A549 (cell line): ENCODE results near the gene EFCAB11. TPM values are rescaled to one million over a fixed set of nuclear protein-coding genes. Genes with fewer than 3 reads are reported as not detected.

ENCODE experiments used
- ATAC-seq, 2 experiments: fragments of 200-7000 bp in 1 of 2; fragments of >200 bp in 1 of 2; cut with Nextera tagmentation in 1 of 2; cut with Tn5 transposase in 1 of 2; 3 replicates each; pipeline versions ENCODE4 v1.8.0 to v1.9.1; 2018 to 2020; ENCODE audit warnings: mild to moderate bottlenecking in 1 of 2, moderate library complexity in 1 of 2
- CTCF ChIA-PET: fragments of 300-600 bp; sonication (Branson Sonifier 250); formaldehyde crosslinking; extraction: SDS; loops from one replicate; lab custom pipeline; 2021; ENCODE audit warnings: antibody characterized with exemption, inconsistent platforms; lab: Yijun Ruan, JAX
- POLR2A ChIA-PET: fragments of 350-600 bp; formaldehyde crosslinking; extraction: SDS; loops from one replicate; lab custom pipeline; 2021; ENCODE audit warnings: antibody characterized with exemption, inconsistent platforms; lab: Yijun Ruan, JAX
- DNase-seq, 2 experiments: peaks; one replicate each; pipeline versions ENCODE4 v3.0.0 to v3.0.0-alpha.2; 2011 to 2016; ENCODE audit warnings: low read depth in 1 of 2, low spot score in 1 of 2
- FAIRE-seq: peaks from 2 replicates; lab custom pipeline; 2011; peaks lifted over from hg19 to GRCh38; lab: Jason Lieb, UNC
- H3K27ac ChIP-seq, 2 experiments: fragments of >200 bp; sonication (Bioruptor Twin); formaldehyde crosslinking; 3 replicates each; pipeline ENCODE4 v1.5.1; 2016 to 2017
- H3K4me1 ChIP-seq: fragments of >200 bp; sonication (Bioruptor Twin); formaldehyde crosslinking; 3 replicates; pipeline ENCODE4 v1.6.1; 2016
- H3K4me2 ChIP-seq: fragments of >200 bp; sonication (Bioruptor Twin); formaldehyde crosslinking; 3 replicates; pipeline ENCODE4 v1.6.1; 2016
- H3K4me3 ChIP-seq: fragments of >200 bp; sonication (Bioruptor Twin); formaldehyde crosslinking; 3 replicates; pipeline ENCODE4 v1.5.1; 2016
- H3K9me3 ChIP-seq: fragments of >200 bp; sonication (Bioruptor Twin); formaldehyde crosslinking; 3 replicates; pipeline ENCODE4 v1.6.1; 2016
- CBX2 ChIP-seq: fragments of 200-600 bp; sonication (generic); IDR thresholded peaks from 2 replicates; pipeline ENCODE4 v1.6.1; 2016; ENCODE audit warnings: low read depth, mild to moderate bottlenecking, borderline replicate concordance
- CBX8 ChIP-seq: fragments of 200-600 bp; sonication (generic); IDR thresholded peaks from 2 replicates; pipeline ENCODE4 v1.6.1; 2016
- EHF ChIP-seq: fragments of 250-450 bp; sonication (Bioruptor Pico); IDR thresholded peaks from 2 replicates; pipeline ENCODE4 v1.5.0; 2020; ENCODE audit warnings: mild to moderate bottlenecking
- EHMT2 ChIP-seq: fragments of 200-600 bp; sonication (generic); IDR thresholded peaks from 2 replicates; pipeline ENCODE4 v1.6.1; 2016; ENCODE audit warnings: antibody characterized with exemption, low read depth, mild to moderate bottlenecking, moderate library complexity
- FOSB ChIP-seq: fragments of 250-450 bp; sonication (Bioruptor Pico); IDR thresholded peaks from 2 replicates; pipeline ENCODE4 v1.5.0; 2020; ENCODE audit warnings: mild to moderate bottlenecking, moderate library complexity
- FOSL2 ChIP-seq, 2 experiments: fragments of 450-650 bp in 1 of 2; fragments of >200 bp in 1 of 2; sonication (Bioruptor Twin) in 1 of 2; formaldehyde crosslinking; IDR thresholded peaks; 2 replicates each; pipeline versions ENCODE4 v1.5.0 to v1.6.1; 2016 to 2020; ENCODE audit warnings: mild to moderate bottlenecking in 1 of 2, moderate library complexity in 1 of 2
- HEYL ChIP-seq: fragments of 250-450 bp; sonication (Bioruptor Pico); IDR thresholded peaks from 2 replicates; pipeline ENCODE4 v1.8.0; 2021; ENCODE audit warnings: mild to moderate bottlenecking, moderate library complexity
- HOXA7 ChIP-seq: fragments of 250-450 bp; sonication (Bioruptor Pico); IDR thresholded peaks from 2 replicates; pipeline ENCODE4 v1.5.0; 2020; ENCODE audit warnings: mild to moderate bottlenecking, moderate library complexity
- HOXB5 ChIP-seq: fragments of 250-450 bp; sonication (Bioruptor Pico); IDR thresholded peaks from 2 replicates; pipeline ENCODE4 v1.5.0; 2020; ENCODE audit warnings: mild to moderate bottlenecking, moderate library complexity
- JUNB ChIP-seq: fragments of >200 bp; sonication (Bioruptor Twin); formaldehyde crosslinking; IDR thresholded peaks from 2 replicates; pipeline ENCODE4 v1.6.1; 2016
- MYC ChIP-seq: IDR thresholded peaks from 2 replicates; pipeline ENCODE4 v1.6.1; 2012; ENCODE audit warnings: mild to moderate bottlenecking, inconsistent platforms, low read length, improper control_type of control experiment, borderline replicate concordance
- NPAS2 ChIP-seq: fragments of 250-450 bp; sonication (Bioruptor Pico); IDR thresholded peaks from 2 replicates; pipeline ENCODE4 v1.8.0; 2022; ENCODE audit warnings: mild to moderate bottlenecking, moderate library complexity, borderline replicate concordance
- PBX3 ChIP-seq: IDR thresholded peaks from 2 replicates; pipeline ENCODE4 v1.6.1; 2012
- PHF8 ChIP-seq: fragments of 200-600 bp; sonication (generic); IDR thresholded peaks from 2 replicates; pipeline ENCODE4 v1.6.1; 2016; ENCODE audit warnings: low read depth, mild to moderate bottlenecking, antibody characterized with exemption, moderate library complexity, borderline replicate concordance
- POLR2A ChIP-seq: IDR thresholded peaks from 2 replicates; pipeline ENCODE4 v1.6.1; 2012; ENCODE audit warnings: mild to moderate bottlenecking, low read length
- POLR2AphosphoS2 ChIP-seq: conservative IDR thresholded peaks from 2 replicates; pipeline ENCODE4 v1.6.1; 2012; ENCODE audit warnings: low read length, improper control_type of control experiment, inconsistent platforms
- RCOR1 ChIP-seq: fragments of 150-350 bp; IDR thresholded peaks from 2 replicates; pipeline ENCODE4 v1.6.1; 2014; ENCODE audit warnings: antibody characterized with exemption, low read length, low read depth
- RNF2 ChIP-seq: fragments of 200-600 bp; sonication (generic); IDR thresholded peaks from 2 replicates; pipeline ENCODE4 v1.6.1; 2016; ENCODE audit warnings: low read depth, mild to moderate bottlenecking, antibody characterized with exemption, moderate library complexity, borderline replicate concordance
- TP53 ChIP-seq: fragments of 250-450 bp; sonication (Bioruptor Pico); IDR thresholded peaks from 2 replicates; pipeline ENCODE4 v1.5.0; 2021; ENCODE audit warnings: mild to moderate bottlenecking, moderate library complexity
- ZC3H11A ChIP-seq: fragments of 450-650 bp; IDR thresholded peaks from 2 replicates; pipeline ENCODE4 v1.6.1; 2014; ENCODE audit warnings: antibody characterized with exemption, mild to moderate bottlenecking
- WGBS: methylation state at CpG from one replicate; pipeline ENCODE4 v1.1.6; 2017; ENCODE audit errors: missing lambda C conversion rate; 5-methylcytosine and 5-hydroxymethylcytosine counted together
- polyA plus RNA-seq, 4 experiments: library from polyadenylated mRNA; depleted of rRNA in 3 of 4; stranded (reverse); fragments of >200 nt; fragmentation: RNase III in 1 of 4; extraction: RNeasy Plus Mini Kit Qiagen cat#74134 plus additional on column Dnase treatment in 1 of 4; gene quantifications; 2 replicates in 3 of 4; 3 replicates in 1 of 4; pipeline ENCODE4 v1.2.3, GENCODE V29; 2011 to 2017

The EFCAB11 gene
- polyA plus RNA-seq, 2 of the 4 experiments (the other 2 are of a cell fraction), result 18.8 to 19.6 TPM

DNA sequence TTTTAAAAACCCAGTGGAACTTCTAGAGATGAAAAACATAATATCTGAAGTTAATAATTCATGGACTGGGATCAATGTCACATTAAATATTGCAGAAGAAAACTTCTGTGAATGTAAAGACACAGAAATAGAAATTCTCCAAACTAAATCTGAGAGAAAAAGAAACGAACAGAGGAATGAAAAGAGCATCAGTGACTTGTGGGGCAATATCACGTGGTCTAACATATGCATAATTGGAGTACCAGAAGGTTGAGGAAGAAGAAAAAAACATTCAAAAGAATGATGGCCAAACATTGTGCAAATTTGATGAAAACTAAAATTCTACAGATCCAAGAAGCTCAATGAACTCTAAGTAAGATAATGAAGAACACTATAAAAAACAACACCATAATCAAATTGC, 130.8 kb downstream of the EFCAB11 start:
- H3K4me3 ChIP-seq, result no peak overlapping the region
- 7% methylated on average over 2 of the region's 2 CpGs for WGBS
- TF ChIP-seq FOSB (CRISPR knock-in tag), result no peak
- TF ChIP-seq EHF (CRISPR knock-in tag), result no peak
- H3K4me1 ChIP-seq, result no peaks in the 10 kb centered on the region
- ATAC-seq (no peak), DNase-seq (no peak), FAIRE-seq (no peak)
- 0 out of 3 replicates have a peak, but pooled peaks cover 6% of the 10 kb centered on the region for H3K9me3 ChIP-seq
- ChIA-PET CTCF (no interaction called here), POLR2A (no interaction called here)
- no peak overlapping the region for H3K27ac ChIP-seq
- no peak overlapping the region for H3K4me2 ChIP-seq

DNA sequence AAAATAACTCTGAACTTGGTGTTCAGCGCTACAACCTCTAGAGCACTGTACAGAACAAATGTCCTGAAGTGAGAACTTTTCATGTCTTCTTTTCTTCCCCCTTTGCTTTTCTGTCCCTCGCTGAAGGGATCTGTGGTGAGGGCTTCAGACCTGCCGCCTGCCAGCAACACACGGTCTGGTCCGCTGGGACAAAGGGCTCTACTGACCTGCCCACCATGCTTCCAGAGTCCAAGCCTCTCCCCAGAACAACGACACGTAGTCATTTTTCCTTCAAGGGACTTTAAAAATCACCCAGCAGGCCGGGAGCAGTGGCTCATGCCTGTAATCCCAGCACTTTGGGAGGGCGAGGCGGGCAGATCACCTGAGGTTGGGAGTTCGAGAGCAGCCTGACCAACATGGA, 140.4 kb downstream of the EFCAB11 start:
- Histone ChIP-seq H3K4me1 (peaks cover 5% of the 10 kb centered on the region; the same call in 1 of the 3 replicates), H3K27ac (no peak overlapping the region), H3K9me3 (no peaks in the 10 kb centered on the region)
- DNase-seq (no peak), FAIRE-seq (no peak)
- WGBS, result 69% methylated on average over 11 of the region's 11 CpGs
- no peak for TF ChIP-seq MYC
- no peak for TF ChIP-seq FOSL2 (IDR thresholded peaks at IDR 0.05)
- TF ChIP-seq FOSL2 (CRISPR knock-in tag; IDR thresholded peaks at IDR 0.05), result no peak
- no peak for TF ChIP-seq RNF2
- no peak for TF ChIP-seq HOXB5 (CRISPR knock-in tag)
- TF ChIP-seq PBX3, result no peak
- TF ChIP-seq TP53 (CRISPR knock-in tag), result no peak
- no peak for TF ChIP-seq RCOR1
- TF ChIP-seq POLR2AphosphoS2, result no peak
- TF ChIP-seq POLR2A, result no peak
- TF ChIP-seq JUNB, result no peak
- no peak for TF ChIP-seq CBX2
- no peak for TF ChIP-seq PHF8
- no peak for TF ChIP-seq EHMT2
- no peak for TF ChIP-seq HOXA7 (CRISPR knock-in tag)
- no peak for TF ChIP-seq HEYL (CRISPR knock-in tag)
- no peak for TF ChIP-seq CBX8
- TF ChIP-seq ZC3H11A, result no peak
- TF ChIP-seq, all 56 proteins: peak for 0
- no peak for ATAC-seq
- Histone ChIP-seq H3K4me2 (no peak overlapping the region), H3K4me3 (no peak overlapping the region)
- ChIA-PET CTCF (no interaction called here), POLR2A (no interaction called here)

GRCh38 chr14:89813617-89814031, 140.9 kb downstream of the EFCAB11 start:
- no peak for FAIRE-seq
- Histone ChIP-seq H3K27ac (no peak overlapping the region), H3K4me3 (no peak overlapping the region)

More at GRCh38 chr14:89813617-89814031, 140.9 kb downstream of the EFCAB11 start:
- Histone ChIP-seq H3K4me2 (no peak overlapping the region), H3K4me1 (peaks cover 5% of the 10 kb centered on the region; the same call in 1 of the 3 replicates), H3K9me3 (no peaks in the 10 kb centered on the region)
- ChIA-PET POLR2A (no interaction called here), CTCF (no interaction called here)
- ATAC-seq, result peak in 1 of 2 experiments; percentile 58; a peak in 2 of 6 replicates
- no peak for TF ChIP-seq PBX3
- no peak for TF ChIP-seq NPAS2 (CRISPR knock-in tag)
- TF ChIP-seq HEYL (CRISPR knock-in tag), result no peak
- TF ChIP-seq POLR2A, result no peak
- DNase-seq, result no peak
- WGBS, result 58% methylated on average over 11 of the region's 12 CpGs
